WTC11 (cell line): ENCODE results near the gene PREX1. TPM values are rescaled to one million over a fixed set of nuclear protein-coding genes. Genes with fewer than 3 reads are reported as not detected.

ENCODE experiments used
- ATAC-seq: fragments of 200-7000 bp; cut with Tn5 transposase; 2 replicates; pipeline ENCODE4 v1.10.0; 2021; ENCODE audit warnings: mild to moderate bottlenecking, moderate library complexity
- CTCF ChIA-PET: fragments of 300-600 bp; sonication (Branson Sonifier 250); formaldehyde crosslinking; loops from one replicate; lab custom pipeline; 2021; ENCODE audit warnings: antibody characterized with exemption; lab: Charles Lee
- POLR2A ChIA-PET: fragments of 350-600 bp; sonication (Branson Sonifier 250); formaldehyde crosslinking; loops from one replicate; lab custom pipeline; 2021; ENCODE audit warnings: antibody characterized with exemption; lab: Charles Lee
- DNase-seq: peaks from one replicate; pipeline ENCODE4 v3.0.0; 2021; ENCODE audit warnings: low spot score
- H3K27ac Mint-ChIP-seq: 2 replicates; pipeline ENCODE4 v1.8.0; 2021; ENCODE audit warnings: mixed read lengths
- H3K27me3 Mint-ChIP-seq: 2 replicates; pipeline ENCODE4 v1.8.0; 2021; ENCODE audit warnings: low read depth, mild to moderate bottlenecking, moderate library complexity, mixed read lengths
- H3K36me3 Mint-ChIP-seq: 2 replicates; pipeline ENCODE4 v1.8.0; 2021; ENCODE audit warnings: mixed read lengths
- H3K4me1 Mint-ChIP-seq: 2 replicates; pipeline ENCODE4 v1.8.0; 2022; ENCODE audit warnings: mixed read lengths
- H3K4me3 Mint-ChIP-seq: 2 replicates; pipeline ENCODE4 v1.8.0; 2021; ENCODE audit warnings: mild to moderate bottlenecking, moderate library complexity, mixed read lengths
- H3K9me3 Mint-ChIP-seq: 2 replicates; pipeline ENCODE4 v1.8.0; 2021; ENCODE audit warnings: mixed read lengths
- CREB1 ChIP-seq: sonication (generic); formaldehyde crosslinking; IDR thresholded peaks from 2 replicates; pipeline ENCODE4 v1.8.0; 2023; ENCODE audit warnings: mild to moderate bottlenecking, missing genetic modification reagents
- CREM ChIP-seq: sonication (generic); formaldehyde crosslinking; IDR thresholded peaks from 2 replicates; pipeline ENCODE4 v1.8.1; 2022; ENCODE audit warnings: mild to moderate bottlenecking, missing genetic modification reagents, moderate library complexity
- ESRRA ChIP-seq: sonication (generic); formaldehyde crosslinking; IDR thresholded peaks from 2 replicates; pipeline ENCODE4 v1.8.1; 2022; ENCODE audit warnings: mild to moderate bottlenecking, missing genetic modification reagents, borderline replicate concordance
- ETV6 ChIP-seq: sonication (generic); formaldehyde crosslinking; IDR thresholded peaks from 2 replicates; pipeline ENCODE4 v1.8.1; 2022; ENCODE audit warnings: mild to moderate bottlenecking, missing genetic modification reagents
- FOXK1 ChIP-seq: sonication (generic); formaldehyde crosslinking; IDR thresholded peaks from 2 replicates; pipeline ENCODE4 v1.8.0; 2022; ENCODE audit warnings: mild to moderate bottlenecking, moderate library complexity, missing genetic modification reagents
- HMGA2 ChIP-seq: fragments of 250-450 bp; sonication (Bioruptor Pico); IDR thresholded peaks from 2 replicates; pipeline ENCODE4 v1.4.0; 2021; ENCODE audit warnings: mild to moderate bottlenecking, moderate library complexity
- IRF2 ChIP-seq: sonication (generic); formaldehyde crosslinking; IDR thresholded peaks from 2 replicates; pipeline ENCODE4 v1.8.0; 2022; ENCODE audit warnings: low read depth, missing genetic modification reagents, borderline replicate concordance
- JUN ChIP-seq: sonication (generic); formaldehyde crosslinking; IDR thresholded peaks from 2 replicates; pipeline ENCODE4 v1.8.0; 2023; ENCODE audit warnings: mild to moderate bottlenecking, missing genetic modification reagents
- KAT7 ChIP-seq: sonication (generic); formaldehyde crosslinking; IDR thresholded peaks from 2 replicates; pipeline ENCODE4 v1.8.1; 2023; ENCODE audit warnings: missing genetic modification reagents, mild to moderate bottlenecking, borderline replicate concordance
- MLX ChIP-seq: sonication (generic); formaldehyde crosslinking; IDR thresholded peaks from 2 replicates; pipeline ENCODE4 v1.8.1; 2023; ENCODE audit warnings: mild to moderate bottlenecking, missing genetic modification reagents, moderate library complexity
- MYBL2 ChIP-seq: sonication (generic); formaldehyde crosslinking; IDR thresholded peaks from 2 replicates; pipeline ENCODE4 v1.8.1; 2023; ENCODE audit warnings: mild to moderate bottlenecking, moderate library complexity, missing genetic modification reagents
- NFATC4 ChIP-seq: fragments of 250-450 bp; sonication (Bioruptor Pico); IDR thresholded peaks from 2 replicates; pipeline ENCODE4 v1.9.0; 2021; ENCODE audit warnings: mild to moderate bottlenecking
- PRDM15 ChIP-seq: sonication (generic); formaldehyde crosslinking; IDR thresholded peaks from 2 replicates; pipeline ENCODE4 v1.8.0; 2022; ENCODE audit warnings: missing genetic modification reagents
- PRRX2 ChIP-seq: fragments of 250-450 bp; sonication (Bioruptor Pico); IDR thresholded peaks from 2 replicates; pipeline ENCODE4 v1.8.0; 2021; ENCODE audit warnings: mild to moderate bottlenecking
- RELA ChIP-seq: sonication (generic); formaldehyde crosslinking; IDR thresholded peaks from 2 replicates; pipeline ENCODE4 v1.8.1; 2022; ENCODE audit warnings: missing genetic modification reagents, mild to moderate bottlenecking, borderline replicate concordance
- RORB ChIP-seq: fragments of 250-450 bp; sonication (Bioruptor Pico); IDR thresholded peaks from 2 replicates; pipeline ENCODE4 v1.9.0; 2021; ENCODE audit warnings: mild to moderate bottlenecking
- SP1 ChIP-seq: sonication (generic); formaldehyde crosslinking; conservative IDR thresholded peaks from 2 replicates; pipeline ENCODE4 v1.8.1; 2022; ENCODE audit warnings: missing genetic modification reagents
- TEAD1 ChIP-seq: sonication (generic); formaldehyde crosslinking; IDR thresholded peaks from 2 replicates; pipeline ENCODE4 v1.8.0; 2022; ENCODE audit warnings: mild to moderate bottlenecking, missing genetic modification reagents
- ZBTB21 ChIP-seq: sonication (generic); formaldehyde crosslinking; IDR thresholded peaks from 2 replicates; pipeline ENCODE4 v1.8.1; 2023; ENCODE audit warnings: mild to moderate bottlenecking, missing genetic modification reagents, borderline replicate concordance
- ZNF232 ChIP-seq: sonication (generic); formaldehyde crosslinking; IDR thresholded peaks from 2 replicates; pipeline ENCODE4 v1.8.0; 2022; ENCODE audit warnings: mild to moderate bottlenecking, missing genetic modification reagents
- ZNF671 ChIP-seq: fragments of 250-450 bp; sonication (Bioruptor Pico); IDR thresholded peaks from 2 replicates; pipeline ENCODE4 v1.8.0; 2021; ENCODE audit warnings: mild to moderate bottlenecking
- total RNA-seq: library from RNA; stranded (reverse); gene quantifications from 3 replicates; pipeline ENCODE4 v1.2.3, GENCODE V29; 2021
- TF ChIP-seq, protein P1 (sequence below): fragments of 250-450 bp; sonication (Bioruptor Pico); IDR thresholded peaks from 2 replicates; pipeline ENCODE4 v2.1.2; 2022; ENCODE audit warnings: mild to moderate bottlenecking, moderate library complexity
- TF ChIP-seq, protein P2 (sequence below): fragments of 250-450 bp; sonication (Bioruptor Pico); IDR thresholded peaks from 2 replicates; pipeline ENCODE4 v1.9.0; 2021; ENCODE audit warnings: mild to moderate bottlenecking
- TF ChIP-seq, protein P3 (sequence below): fragments of 250-450 bp; sonication (Bioruptor Pico); IDR thresholded peaks from 2 replicates; pipeline ENCODE4 v1.8.0; 2021; ENCODE audit warnings: mild to moderate bottlenecking

PREX1 gene
- total RNA-seq, 1 experiment from 2014 or later, result 17.3 TPM

GRCh38 chr20:48676795-48677460 lies 150.9 kb downstream of the PREX1 start:
- POLR2A ChIA-PET, result no interaction called here
- Mint-ChIP-seq H3K36me3 (no peaks in the 10 kb centered on the region; the same call in 1 of the 2 replicates), H3K27ac (no peak overlapping the region), H3K27me3 (no peaks in the 10 kb centered on the region), H3K9me3 (no peaks in the 10 kb centered on the region), H3K4me3 (no peak overlapping the region), H3K4me1 (peaks cover 5% of the 10 kb centered on the region; the same call in 1 of the 2 replicates)
- TF ChIP-seq CREM (CRISPR knock-in tag) (no peak), JUN (no peak), RELA (CRISPR knock-in tag) (no peak), ESRRA (CRISPR knock-in tag) (no peak)
- DNase-seq (no peak), ATAC-seq (no peak; the same call in 1 of the 2 replicates)
- CTCF ChIA-PET, result interaction anchor here (1.6 kb wide), 3 partner anchors 19 to 228 kb away, joined by 6 to 7 read pairs (median 6); no protein-coding TSS in a partner anchor

GRCh38 chr20:48676125-48676524 lies 151.7 kb downstream of the PREX1 start:
- POLR2A ChIA-PET, result no interaction called here
- CTCF ChIA-PET, result no interaction called here
- H3K27ac Mint-ChIP-seq, result no peak overlapping the region
- no peak overlapping the region for H3K4me3 Mint-ChIP-seq
- DNase-seq (no peak), ATAC-seq (no peak)
- H3K36me3 Mint-ChIP-seq, result no peaks in the 10 kb centered on the region; the same call in 1 of the 2 replicates
- TF ChIP-seq PRRX2 (CRISPR knock-in tag), result no peak
- TF ChIP-seq, protein P1, sequence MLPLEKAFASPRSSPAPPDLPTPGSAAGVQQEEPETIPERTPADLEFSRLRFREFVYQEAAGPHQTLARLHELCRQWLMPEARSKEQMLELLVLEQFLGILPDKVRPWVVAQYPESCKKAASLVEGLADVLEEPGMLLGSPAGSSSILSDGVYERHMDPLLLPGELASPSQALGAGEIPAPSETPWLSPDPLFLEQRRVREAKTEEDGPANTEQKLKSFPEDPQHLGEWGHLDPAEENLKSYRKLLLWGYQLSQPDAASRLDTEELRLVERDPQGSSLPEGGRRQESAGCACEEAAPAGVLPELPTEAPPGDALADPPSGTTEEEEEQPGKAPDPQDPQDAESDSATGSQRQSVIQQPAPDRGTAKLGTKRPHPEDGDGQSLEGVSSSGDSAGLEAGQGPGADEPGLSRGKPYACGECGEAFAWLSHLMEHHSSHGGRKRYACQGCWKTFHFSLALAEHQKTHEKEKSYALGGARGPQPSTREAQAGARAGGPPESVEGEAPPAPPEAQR (CRISPR knock-in tag), result no peak
- no peak for TF ChIP-seq NFATC4 (CRISPR knock-in tag)
- TF ChIP-seq, protein P2, sequence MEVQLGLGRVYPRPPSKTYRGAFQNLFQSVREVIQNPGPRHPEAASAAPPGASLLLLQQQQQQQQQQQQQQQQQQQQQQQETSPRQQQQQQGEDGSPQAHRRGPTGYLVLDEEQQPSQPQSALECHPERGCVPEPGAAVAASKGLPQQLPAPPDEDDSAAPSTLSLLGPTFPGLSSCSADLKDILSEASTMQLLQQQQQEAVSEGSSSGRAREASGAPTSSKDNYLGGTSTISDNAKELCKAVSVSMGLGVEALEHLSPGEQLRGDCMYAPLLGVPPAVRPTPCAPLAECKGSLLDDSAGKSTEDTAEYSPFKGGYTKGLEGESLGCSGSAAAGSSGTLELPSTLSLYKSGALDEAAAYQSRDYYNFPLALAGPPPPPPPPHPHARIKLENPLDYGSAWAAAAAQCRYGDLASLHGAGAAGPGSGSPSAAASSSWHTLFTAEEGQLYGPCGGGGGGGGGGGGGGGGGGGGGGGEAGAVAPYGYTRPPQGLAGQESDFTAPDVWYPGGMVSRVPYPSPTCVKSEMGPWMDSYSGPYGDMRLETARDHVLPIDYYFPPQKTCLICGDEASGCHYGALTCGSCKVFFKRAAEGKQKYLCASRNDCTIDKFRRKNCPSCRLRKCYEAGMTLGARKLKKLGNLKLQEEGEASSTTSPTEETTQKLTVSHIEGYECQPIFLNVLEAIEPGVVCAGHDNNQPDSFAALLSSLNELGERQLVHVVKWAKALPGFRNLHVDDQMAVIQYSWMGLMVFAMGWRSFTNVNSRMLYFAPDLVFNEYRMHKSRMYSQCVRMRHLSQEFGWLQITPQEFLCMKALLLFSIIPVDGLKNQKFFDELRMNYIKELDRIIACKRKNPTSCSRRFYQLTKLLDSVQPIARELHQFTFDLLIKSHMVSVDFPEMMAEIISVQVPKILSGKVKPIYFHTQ (CRISPR knock-in tag), result no peak
- no peak for TF ChIP-seq RELA (CRISPR knock-in tag)
- TF ChIP-seq IRF2 (CRISPR knock-in tag), result no peak
- TF ChIP-seq ZBTB21, result no peak
- no peak for TF ChIP-seq ETV6 (CRISPR knock-in tag)
- TF ChIP-seq HMGA2 (CRISPR knock-in tag), result no peak
- no peak for TF ChIP-seq TEAD1 (CRISPR knock-in tag)
- TF ChIP-seq RORB (CRISPR knock-in tag), result no peak
- TF ChIP-seq ZNF232, result no peak
- no peak for TF ChIP-seq MYBL2 (CRISPR knock-in tag)
- peaks cover 5% of the 10 kb centered on the region; the same call in 1 of the 2 replicates for H3K4me1 Mint-ChIP-seq
- no peaks in the 10 kb centered on the region for H3K27me3 Mint-ChIP-seq
- no peaks in the 10 kb centered on the region for H3K9me3 Mint-ChIP-seq

- Mint-ChIP-seq H3K27me3 (no peaks in the 10 kb centered on the region), H3K27ac (no peak overlapping the region), H3K36me3 (no peaks in the 10 kb centered on the region; the same call in 1 of the 2 replicates), H3K4me3 (no peak overlapping the region), H3K9me3 (no peaks in the 10 kb centered on the region), H3K4me1 (peaks cover 4% of the 10 kb centered on the region; the same call in 1 of the 2 replicates)
- ATAC-seq (no peak), DNase-seq (no peak)
- ChIA-PET CTCF (interaction anchor here (1.8 kb wide), 1 partner anchor 17 kb away, joined by 10 read pairs; no protein-coding TSS in a partner anchor), POLR2A (no interaction called here)
- TF ChIP-seq, protein P3, sequence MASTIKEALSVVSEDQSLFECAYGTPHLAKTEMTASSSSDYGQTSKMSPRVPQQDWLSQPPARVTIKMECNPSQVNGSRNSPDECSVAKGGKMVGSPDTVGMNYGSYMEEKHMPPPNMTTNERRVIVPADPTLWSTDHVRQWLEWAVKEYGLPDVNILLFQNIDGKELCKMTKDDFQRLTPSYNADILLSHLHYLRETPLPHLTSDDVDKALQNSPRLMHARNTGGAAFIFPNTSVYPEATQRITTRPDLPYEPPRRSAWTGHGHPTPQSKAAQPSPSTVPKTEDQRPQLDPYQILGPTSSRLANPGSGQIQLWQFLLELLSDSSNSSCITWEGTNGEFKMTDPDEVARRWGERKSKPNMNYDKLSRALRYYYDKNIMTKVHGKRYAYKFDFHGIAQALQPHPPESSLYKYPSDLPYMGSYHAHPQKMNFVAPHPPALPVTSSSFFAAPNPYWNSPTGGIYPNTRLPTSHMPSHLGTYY (CRISPR knock-in tag), result no peak
- no peak for TF ChIP-seq KAT7 (CRISPR knock-in tag)
- TF ChIP-seq PRDM15, result no peak
- no peak for TF ChIP-seq ZNF671 (CRISPR knock-in tag)
- no peak for TF ChIP-seq FOXK1
- TF ChIP-seq JUN, result no peak
- TF ChIP-seq TEAD1 (CRISPR knock-in tag), result no peak
- no peak for TF ChIP-seq SP1
- TF ChIP-seq CREB1 (CRISPR knock-in tag), result no peak
- no peak for TF ChIP-seq MLX
These were observed 153.3 kb downstream of the PREX1 start for GRCh38 chr20:48674461-48674860.
